Measurements from ENCODE around the gene CCDC86.

CCDC86 gene

DNA sequence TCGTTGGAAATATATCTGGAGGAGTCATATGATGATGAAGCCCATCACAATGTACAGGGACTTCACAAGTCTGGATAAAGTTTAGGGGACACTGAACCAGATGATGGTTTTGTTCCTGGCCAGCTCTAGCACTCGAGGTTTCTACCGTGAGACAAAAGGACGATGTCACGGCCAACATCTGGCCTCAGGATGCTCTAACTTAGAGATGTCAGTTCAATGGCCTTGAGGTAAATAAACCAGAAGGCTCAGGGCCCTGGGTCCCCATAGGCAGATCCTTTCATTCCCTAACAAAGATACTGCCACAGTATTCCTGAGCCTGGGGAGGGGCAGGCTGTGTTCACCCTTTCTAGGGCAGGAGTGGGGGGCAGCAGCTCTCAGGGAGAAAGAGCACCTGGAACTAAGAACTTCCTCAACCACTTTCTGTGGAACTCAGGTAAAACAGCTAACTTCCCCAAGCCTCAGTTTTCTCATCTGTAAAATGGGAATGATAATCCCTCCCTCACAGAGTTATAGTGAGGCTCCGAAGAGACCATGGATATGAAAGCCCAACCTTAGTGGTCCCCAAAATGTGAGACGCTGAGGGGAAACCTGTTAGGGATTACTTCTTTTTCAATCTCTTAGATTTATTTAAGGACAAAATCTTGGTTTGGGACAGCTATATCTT is 38.5 kb upstream of the CCDC86 start:
- DNase-seq (ENCODE audit: low spot score), result no peak
- TF ChIP-seq, protein P1, sequence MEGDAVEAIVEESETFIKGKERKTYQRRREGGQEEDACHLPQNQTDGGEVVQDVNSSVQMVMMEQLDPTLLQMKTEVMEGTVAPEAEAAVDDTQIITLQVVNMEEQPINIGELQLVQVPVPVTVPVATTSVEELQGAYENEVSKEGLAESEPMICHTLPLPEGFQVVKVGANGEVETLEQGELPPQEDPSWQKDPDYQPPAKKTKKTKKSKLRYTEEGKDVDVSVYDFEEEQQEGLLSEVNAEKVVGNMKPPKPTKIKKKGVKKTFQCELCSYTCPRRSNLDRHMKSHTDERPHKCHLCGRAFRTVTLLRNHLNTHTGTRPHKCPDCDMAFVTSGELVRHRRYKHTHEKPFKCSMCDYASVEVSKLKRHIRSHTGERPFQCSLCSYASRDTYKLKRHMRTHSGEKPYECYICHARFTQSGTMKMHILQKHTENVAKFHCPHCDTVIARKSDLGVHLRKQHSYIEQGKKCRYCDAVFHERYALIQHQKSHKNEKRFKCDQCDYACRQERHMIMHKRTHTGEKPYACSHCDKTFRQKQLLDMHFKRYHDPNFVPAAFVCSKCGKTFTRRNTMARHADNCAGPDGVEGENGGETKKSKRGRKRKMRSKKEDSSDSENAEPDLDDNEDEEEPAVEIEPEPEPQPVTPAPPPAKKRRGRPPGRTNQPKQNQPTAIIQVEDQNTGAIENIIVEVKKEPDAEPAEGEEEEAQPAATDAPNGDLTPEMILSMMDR (IDR thresholded peaks at IDR 0.05; ENCODE audit: extremely low read depth, missing control alignments), result no peak

DNA sequence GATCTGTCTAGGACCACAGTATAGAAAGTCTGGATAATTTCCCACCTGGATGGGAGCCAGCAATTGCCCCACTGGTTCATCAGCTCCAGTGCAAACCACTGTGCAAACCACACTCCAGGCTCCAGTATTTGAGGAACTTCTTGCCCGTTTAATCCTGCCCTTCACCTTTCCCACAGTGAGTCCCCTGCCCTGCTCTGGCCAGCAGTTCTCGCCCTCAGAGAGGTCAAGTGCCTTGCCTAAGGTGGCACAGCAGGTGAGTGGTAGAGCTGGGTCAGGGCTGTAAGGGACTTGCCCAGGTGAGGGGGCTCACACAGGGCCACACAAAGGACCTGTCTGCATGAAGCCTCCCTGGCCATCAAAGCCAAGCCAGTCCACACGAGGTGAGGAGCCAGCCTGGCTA is 32.7 kb upstream of the CCDC86 start:
- TF ChIP-seq, protein P1 (IDR thresholded peaks at IDR 0.05; ENCODE audit: extremely low read depth, missing control alignments), result no peak
- DNase-seq (ENCODE audit: low spot score), result no peak

DNA sequence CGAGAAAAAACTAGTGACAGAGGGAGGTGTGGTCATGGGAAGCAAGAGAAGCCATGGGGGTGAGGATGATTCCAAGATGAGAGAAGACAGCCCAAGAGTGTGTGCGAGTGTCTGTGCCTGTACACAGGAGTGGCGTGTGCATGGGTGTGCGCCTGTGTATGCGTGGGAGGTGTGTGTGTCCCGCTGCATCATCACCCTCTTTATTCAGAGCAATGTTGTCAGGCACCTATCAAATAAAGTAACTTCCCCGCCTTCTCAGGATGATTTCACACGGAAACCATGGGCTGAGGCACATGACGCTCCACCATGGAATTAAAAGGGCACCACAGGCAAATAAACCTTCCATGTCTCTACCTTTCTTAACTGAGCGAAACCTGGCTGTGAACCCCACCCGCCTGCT is 32.2 kb upstream of the CCDC86 start:
- no peak for DNase-seq (ENCODE audit: low spot score)
- TF ChIP-seq, protein P1 (IDR thresholded peaks at IDR 0.05; ENCODE audit: extremely low read depth, missing control alignments), result no peak

DNA sequence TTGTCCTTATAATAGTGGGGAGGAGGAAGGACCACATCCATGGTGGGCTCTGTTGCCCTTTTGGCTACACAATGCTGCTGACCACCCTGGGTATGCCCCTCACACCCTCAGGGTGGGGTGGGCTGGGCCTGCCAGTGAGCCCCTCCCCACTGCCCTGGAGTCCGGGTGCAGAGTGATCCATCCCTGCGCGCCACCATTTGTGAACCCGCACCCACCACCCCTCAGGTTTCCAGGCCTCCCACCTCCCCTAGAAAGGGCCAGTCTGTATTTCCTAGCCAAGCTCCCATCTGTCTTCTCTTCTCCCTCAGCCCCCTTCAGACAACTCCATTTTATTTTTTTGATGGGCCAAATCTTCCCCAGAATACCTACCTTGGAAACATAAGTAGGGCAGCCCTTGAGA is 31.8 kb upstream of the CCDC86 start:
- DNase-seq (ENCODE audit: low spot score), result no peak
- TF ChIP-seq, protein P1 (IDR thresholded peaks at IDR 0.05; ENCODE audit: extremely low read depth, missing control alignments), result no peak

DNA sequence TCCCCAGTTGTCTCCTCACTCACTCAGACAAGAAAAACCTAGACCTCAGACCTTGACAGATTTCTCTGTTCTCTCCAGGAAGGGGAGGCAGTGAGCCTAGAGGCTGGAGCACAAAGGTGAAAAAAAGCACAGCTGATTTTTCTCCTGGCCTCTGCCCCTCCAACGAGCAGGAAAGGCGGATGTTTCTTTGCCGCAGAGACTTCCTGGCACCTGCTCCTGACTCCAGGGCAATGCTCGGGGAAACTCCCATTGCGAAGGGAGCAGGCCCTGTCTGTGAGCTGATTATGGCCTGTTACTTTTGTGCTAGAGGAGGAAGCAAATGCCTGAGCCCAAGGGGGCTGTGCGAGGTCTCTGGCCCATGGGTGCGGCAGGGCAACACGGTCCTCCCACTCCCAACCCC is 31.3 kb upstream of the CCDC86 start:
- no peak for DNase-seq (ENCODE audit: low spot score)
- TF ChIP-seq, protein P1 (IDR thresholded peaks at IDR 0.05; ENCODE audit: extremely low read depth, missing control alignments), result no peak

DNA sequence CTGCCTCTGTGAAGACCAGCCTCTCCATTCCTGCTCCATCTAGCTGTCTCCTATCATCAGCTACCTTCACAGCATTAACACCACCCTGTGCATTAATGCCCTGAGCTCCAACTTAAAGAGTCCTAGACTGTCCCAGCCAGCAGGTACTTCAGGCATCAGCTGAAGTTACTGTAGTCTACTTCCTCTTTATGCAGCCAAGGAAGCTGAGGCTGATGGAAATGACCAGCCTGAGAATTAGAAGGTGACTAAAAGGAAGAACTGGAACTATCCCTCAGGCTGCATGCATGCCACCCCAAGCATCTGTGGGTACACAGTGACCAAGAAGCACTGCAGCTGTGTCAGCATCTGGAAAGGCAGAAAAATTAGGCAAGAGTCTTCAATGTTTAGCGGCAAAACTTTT is 28.6 kb upstream of the CCDC86 start:
- DNase-seq (ENCODE audit: low spot score), result no peak
- TF ChIP-seq, protein P1 (IDR thresholded peaks at IDR 0.05; ENCODE audit: extremely low read depth, missing control alignments), result no peak

DNA sequence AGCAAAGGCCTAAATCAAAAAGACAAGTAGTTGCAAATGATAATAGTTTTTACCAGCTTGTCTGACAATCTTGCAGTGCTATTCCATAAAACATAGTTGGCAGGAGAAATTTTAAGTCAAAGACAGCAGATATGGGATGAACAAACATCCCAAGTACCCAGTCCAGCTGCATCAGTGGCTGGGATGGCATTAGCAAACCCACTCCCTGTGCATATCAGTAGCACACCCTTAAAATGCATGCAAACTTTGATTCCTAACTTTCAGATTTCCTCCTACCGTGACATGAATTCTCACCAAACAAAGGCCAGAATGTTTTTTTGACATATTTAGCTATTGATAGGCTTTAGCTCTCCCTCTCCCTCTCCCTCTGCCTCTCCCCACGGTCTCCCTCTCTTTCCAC is 27.8 kb upstream of the CCDC86 start:
- TF ChIP-seq, protein P1 (IDR thresholded peaks at IDR 0.05; ENCODE audit: extremely low read depth, missing control alignments), result no peak
- no peak for DNase-seq (ENCODE audit: low spot score)
